IPS-18c (cell line): ENCODE data around the gene USPL1.
A peak's percentile ranks its signal among the peaks of the same experiment; 100 is the strongest.
"Not testable (repeated sequence)": the region's sequence is repeated elsewhere in the genome, so short reads cannot be mapped to it uniquely, and the experiment has no call there.

Source experiments
- H3K4me3 ChIP-seq: 2 replicates; pipeline ENCODE4 v1.7.0; 2013; ENCODE audit warnings: low read depth, mild to moderate bottlenecking, low read length, moderate library complexity; ENCODE audit not compliant: insufficient read depth
- H3K9me3 ChIP-seq: one replicate; pipeline ENCODE4 v1.6.1; 2013; ENCODE audit warnings: mild to moderate bottlenecking, low read length, moderate library complexity; ENCODE audit not compliant: control insufficient read depth, insufficient read depth

The USPL1 gene

GRCh38 chr13:30617315-30618185, at the start of gene USPL1:
Gene USPL1 (plus strand): TSS chr13:30617920. CDS start chr13:30621141, 3,221 bp downstream.
- peak within 1 kb of the TSS; percentile 80 for H3K4me3 ChIP-seq
- H3K9me3 ChIP-seq = no peaks in the 10 kb centered on the region

- Histone ChIP-seq H3K9me3 (no peaks in the 10 kb centered on the region), H3K4me3 (no peak overlapping the region)
These were observed 47.7 kb upstream of the USPL1 start for GRCh38 chr13:30569901-30570576.

GRCh38 chr13:30570691-30571090, 47.0 kb upstream of the USPL1 start:
- Histone ChIP-seq H3K9me3 (no peaks in the 10 kb centered on the region), H3K4me3 (no peak overlapping the region)

- no peak overlapping the region for H3K4me3 ChIP-seq
- H3K9me3 ChIP-seq = no peaks in the 10 kb centered on the region
These were observed 44.9 kb upstream of the USPL1 start for GRCh38 chr13:30572859-30573275.

GRCh38 chr13:30576528-30576927, 41.2 kb upstream of the USPL1 start:
- Histone ChIP-seq H3K9me3 (no peaks in the 10 kb centered on the region), H3K4me3 (no peak overlapping the region)

GRCh38 chr13:30577401-30577852, 40.3 kb upstream of the USPL1 start:
- H3K9me3 ChIP-seq = no peaks in the 10 kb centered on the region
- no peak overlapping the region for H3K4me3 ChIP-seq

GRCh38 chr13:30580852-30581502, 36.7 kb upstream of the USPL1 start:
- Histone ChIP-seq H3K4me3 (no peak overlapping the region), H3K9me3 (no peaks in the 10 kb centered on the region)

- Histone ChIP-seq H3K9me3 (no peaks in the 10 kb centered on the region), H3K4me3 (no peak overlapping the region)
These were observed 36.1 kb upstream of the USPL1 start for GRCh38 chr13:30581582-30581981.

GRCh38 chr13:30584051-30584731, 33.5 kb upstream of the USPL1 start:
- H3K9me3 ChIP-seq = no peaks in the 10 kb centered on the region
- no peak overlapping the region for H3K4me3 ChIP-seq

- no peaks in the 10 kb centered on the region for H3K9me3 ChIP-seq
- no peak overlapping the region for H3K4me3 ChIP-seq
These were observed 31.9 kb upstream of the USPL1 start for GRCh38 chr13:30585748-30586262.

GRCh38 chr13:30587231-30587630, 30.5 kb upstream of the USPL1 start:
- H3K9me3 ChIP-seq = no peaks in the 10 kb centered on the region
- no peak overlapping the region for H3K4me3 ChIP-seq

- Histone ChIP-seq H3K9me3 (no peaks in the 10 kb centered on the region), H3K4me3 (no peak overlapping the region)
These were observed 30.0 kb upstream of the USPL1 start for GRCh38 chr13:30587739-30588138.

- Histone ChIP-seq H3K4me3 (no peak overlapping the region), H3K9me3 (no peaks in the 10 kb centered on the region)
These were observed 24.7 kb upstream of the USPL1 start for GRCh38 chr13:30593001-30593400.

- Histone ChIP-seq H3K9me3 (no peaks in the 10 kb centered on the region), H3K4me3 (no peak overlapping the region)
These were observed 17.2 kb upstream of the USPL1 start for GRCh38 chr13:30600496-30600895.

- Histone ChIP-seq H3K4me3 (no peak overlapping the region), H3K9me3 (no peaks in the 10 kb centered on the region)
These were observed 15.9 kb upstream of the USPL1 start for GRCh38 chr13:30601836-30602235.

GRCh38 chr13:30605052-30605451, 12.7 kb upstream of the USPL1 start:
- H3K4me3 ChIP-seq = no peak overlapping the region
- no peaks in the 10 kb centered on the region for H3K9me3 ChIP-seq

GRCh38 chr13:30607186-30607585, 10.5 kb upstream of the USPL1 start:
- not testable (repeated sequence) for H3K9me3 ChIP-seq

More at GRCh38 chr13:30607186-30607585, 10.5 kb upstream of the USPL1 start:
- H3K4me3 ChIP-seq = not testable (repeated sequence)
